Tibial nerve (tissue), 3 donors: ENCODE data around the gene DUS3L.

Experiments used
- POLR2A ChIP-seq, 2 donors: fragments of 450-650 bp; IDR thresholded peaks; one replicate each; pipeline ENCODE4 v1.6.1; 2017; ENCODE audit warnings: antibody characterized with exemption in 2 of 2, mild to moderate bottlenecking in 2 of 2, moderate library complexity in 2 of 2
- TF ChIP-seq, protein P1 (sequence below), 5 experiments: fragments of 200-600 bp in 3 of 5; fragments of 450-650 bp in 2 of 5; sonication (generic) in 3 of 5; IDR thresholded peaks; one replicate each; pipeline ENCODE4 v1.5.1; 2016 to 2019; ENCODE audit warnings: antibody characterized with exemption in 5 of 5, mild to moderate bottlenecking in 3 of 5, moderate library complexity in 2 of 5

DNA sequence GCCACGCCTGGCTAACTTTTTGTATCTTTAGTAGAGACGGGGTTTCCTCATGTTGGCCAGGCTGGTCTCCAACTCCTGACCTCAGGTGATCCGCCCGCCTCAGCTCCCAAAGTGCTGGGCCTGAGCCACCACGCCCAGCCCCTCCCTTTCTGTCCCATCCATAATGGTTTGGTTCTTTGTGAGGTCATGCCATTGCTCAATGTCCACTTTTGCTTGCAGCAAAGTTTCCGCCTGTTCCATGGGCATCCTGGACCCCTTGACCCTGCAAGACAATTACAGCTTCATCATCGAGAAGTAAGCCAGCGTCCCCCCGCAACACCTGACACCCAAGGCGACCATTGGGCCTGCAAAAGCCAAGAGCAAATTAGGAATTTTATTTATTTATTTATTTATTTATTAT, 23.0 kb downstream of the DUS3L start:
- TF ChIP-seq, protein P1, sequence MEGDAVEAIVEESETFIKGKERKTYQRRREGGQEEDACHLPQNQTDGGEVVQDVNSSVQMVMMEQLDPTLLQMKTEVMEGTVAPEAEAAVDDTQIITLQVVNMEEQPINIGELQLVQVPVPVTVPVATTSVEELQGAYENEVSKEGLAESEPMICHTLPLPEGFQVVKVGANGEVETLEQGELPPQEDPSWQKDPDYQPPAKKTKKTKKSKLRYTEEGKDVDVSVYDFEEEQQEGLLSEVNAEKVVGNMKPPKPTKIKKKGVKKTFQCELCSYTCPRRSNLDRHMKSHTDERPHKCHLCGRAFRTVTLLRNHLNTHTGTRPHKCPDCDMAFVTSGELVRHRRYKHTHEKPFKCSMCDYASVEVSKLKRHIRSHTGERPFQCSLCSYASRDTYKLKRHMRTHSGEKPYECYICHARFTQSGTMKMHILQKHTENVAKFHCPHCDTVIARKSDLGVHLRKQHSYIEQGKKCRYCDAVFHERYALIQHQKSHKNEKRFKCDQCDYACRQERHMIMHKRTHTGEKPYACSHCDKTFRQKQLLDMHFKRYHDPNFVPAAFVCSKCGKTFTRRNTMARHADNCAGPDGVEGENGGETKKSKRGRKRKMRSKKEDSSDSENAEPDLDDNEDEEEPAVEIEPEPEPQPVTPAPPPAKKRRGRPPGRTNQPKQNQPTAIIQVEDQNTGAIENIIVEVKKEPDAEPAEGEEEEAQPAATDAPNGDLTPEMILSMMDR (IDR thresholded peaks at IDR 0.05), result no peak
- no peak for TF ChIP-seq POLR2A (IDR thresholded peaks at IDR 0.05)
